HG03108 (cell line): Measurements from ENCODE around the gene SMYD3.

Experiments
- ATAC-seq: cut with Tn5 transposase; IDR thresholded peaks from one replicate; pipeline ENCODE4 v1.9.1; 2021; ENCODE audit warnings: moderate library complexity; ENCODE audit not compliant: unreplicated experiment

SMYD3 gene

DNA sequence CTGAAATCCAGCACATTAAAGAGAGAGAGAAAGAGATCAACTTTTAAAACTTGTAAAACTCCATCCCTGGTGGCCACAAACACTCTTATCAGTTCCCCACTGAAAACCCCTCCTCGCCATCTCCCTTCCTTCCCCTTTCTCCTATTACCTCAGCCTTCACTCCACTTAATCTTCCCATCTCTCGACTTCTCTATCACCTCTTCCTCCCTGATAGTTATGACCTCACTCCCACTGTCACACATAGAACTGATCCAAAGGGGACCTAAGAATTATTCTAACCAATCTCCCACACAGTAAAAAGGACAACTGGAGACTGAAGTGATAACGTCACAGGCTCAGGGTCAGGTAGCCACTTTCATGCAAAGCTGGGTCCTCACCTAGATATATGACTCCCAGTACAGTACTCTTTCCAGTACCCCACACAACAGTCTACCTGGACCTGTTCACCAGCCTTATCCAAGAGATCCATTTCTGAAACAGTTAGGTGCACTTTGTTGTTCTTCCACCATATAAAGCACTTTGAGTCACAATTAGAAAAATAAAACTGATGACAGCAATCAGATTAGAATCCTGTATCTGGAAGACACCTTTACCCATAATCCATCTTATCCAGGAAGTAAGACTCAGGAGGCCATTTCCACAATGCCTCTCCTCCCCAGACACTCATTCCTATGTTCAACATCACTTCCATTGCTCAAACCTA, 324.8 kb downstream of the SMYD3 start:
- no peak for ATAC-seq

DNA sequence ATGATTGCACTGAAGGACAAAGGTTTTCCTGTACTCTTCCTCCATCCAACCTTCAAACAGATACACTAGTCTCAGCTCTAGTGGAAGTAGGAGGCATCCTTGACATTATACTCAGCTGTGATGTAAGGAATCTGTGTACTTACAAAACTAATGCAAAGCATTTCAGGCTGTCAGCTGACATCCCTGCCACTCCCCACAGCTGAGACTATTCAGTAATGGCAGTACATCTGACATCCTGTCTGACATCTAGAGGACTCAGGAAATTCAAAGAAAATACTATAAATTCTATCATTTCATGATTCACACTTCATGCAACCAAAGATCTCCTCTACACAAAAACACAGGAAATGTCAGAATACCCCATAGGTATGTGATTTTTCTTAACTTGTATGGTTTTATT, 325.8 kb downstream of the SMYD3 start:
- ATAC-seq: no peak

DNA sequence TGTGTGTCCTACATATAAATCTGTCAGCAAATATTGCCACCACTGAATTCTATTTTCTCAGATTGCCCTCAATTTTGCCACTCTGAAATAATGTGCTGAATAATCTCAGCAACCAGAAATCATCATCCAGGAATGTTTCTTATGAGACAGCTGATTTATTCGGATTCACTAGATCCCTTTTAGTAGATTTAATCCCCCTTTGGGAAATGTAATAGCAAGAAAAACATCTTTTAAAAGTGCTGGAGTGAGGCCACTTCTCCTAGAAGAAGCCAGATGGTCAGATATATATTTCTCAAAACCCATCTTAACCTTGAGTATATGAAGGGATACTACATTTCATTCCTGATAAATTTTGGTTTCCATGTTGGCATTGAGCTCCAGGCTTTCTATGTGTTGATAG, 327.7 kb downstream of the SMYD3 start:
- ATAC-seq: no peak

DNA sequence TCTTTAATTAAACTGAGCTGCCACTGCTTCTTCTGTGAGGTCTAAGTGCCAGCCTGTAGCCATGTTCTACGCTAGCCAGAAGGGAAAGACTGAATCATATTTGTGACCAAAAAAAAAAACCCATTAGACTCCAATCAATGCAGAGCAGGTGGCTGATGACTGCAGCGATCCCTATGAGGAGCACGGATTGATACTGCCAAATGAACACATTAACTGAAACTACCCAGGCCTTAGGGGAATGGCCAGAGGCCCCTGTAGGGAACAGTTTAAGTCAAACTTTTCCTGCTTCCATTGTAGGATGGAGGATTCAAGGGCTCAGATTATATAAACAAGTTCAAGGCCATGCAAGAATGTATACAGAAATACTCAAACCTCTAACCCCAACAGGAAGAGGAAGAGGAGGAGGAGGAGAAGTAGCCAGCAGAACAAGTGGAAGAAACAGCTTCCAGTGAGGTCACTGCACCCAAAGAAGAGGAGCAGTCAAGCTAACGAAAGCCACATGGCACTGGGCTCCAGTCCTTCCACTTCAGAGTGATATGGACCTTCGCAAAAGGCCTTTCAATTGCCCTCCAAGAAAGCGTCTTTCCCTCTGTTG, 328.3 kb downstream of the SMYD3 start:
- ATAC-seq: no peak

DNA sequence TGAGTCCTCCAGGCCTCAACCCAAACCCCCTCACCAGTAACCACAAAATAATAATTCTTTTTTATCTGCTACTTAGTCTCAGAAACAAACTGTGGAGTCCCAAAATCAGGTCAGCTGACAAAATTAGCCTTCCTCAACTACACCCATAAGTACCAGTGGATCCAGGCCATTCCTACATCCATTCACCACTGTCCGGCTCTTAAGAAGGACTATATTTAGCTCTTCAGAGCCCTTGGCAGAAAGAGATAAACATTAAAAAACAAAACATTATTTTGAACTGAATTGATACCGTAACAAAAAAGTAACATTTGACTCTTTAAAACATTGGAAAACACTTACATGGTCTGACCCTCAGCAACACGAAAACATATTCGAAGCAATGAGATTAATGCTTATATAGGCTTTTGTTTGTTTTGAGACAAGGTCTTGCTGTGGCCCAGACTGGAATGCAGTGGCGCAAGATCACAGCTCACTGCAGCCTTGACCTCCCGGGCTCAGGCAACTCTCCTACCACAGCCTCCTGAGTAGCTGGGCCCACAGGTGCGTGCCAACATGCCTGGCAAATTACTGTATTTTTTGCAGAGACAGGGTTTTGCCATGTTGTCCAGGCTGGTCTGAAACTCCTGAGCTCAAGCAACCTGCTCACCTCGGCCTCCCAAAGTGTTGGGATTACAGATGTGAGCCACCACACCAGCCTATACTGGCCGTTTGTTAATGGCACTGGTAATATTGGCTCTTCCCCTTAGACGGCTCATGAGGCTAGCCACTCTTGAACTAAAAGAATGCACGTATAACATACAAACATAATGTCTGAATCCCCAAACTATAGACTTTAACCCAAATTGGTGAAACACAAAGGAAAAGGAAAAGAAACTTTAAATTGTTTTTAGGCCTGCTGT, 330.7 kb downstream of the SMYD3 start:
- no peak for ATAC-seq

DNA sequence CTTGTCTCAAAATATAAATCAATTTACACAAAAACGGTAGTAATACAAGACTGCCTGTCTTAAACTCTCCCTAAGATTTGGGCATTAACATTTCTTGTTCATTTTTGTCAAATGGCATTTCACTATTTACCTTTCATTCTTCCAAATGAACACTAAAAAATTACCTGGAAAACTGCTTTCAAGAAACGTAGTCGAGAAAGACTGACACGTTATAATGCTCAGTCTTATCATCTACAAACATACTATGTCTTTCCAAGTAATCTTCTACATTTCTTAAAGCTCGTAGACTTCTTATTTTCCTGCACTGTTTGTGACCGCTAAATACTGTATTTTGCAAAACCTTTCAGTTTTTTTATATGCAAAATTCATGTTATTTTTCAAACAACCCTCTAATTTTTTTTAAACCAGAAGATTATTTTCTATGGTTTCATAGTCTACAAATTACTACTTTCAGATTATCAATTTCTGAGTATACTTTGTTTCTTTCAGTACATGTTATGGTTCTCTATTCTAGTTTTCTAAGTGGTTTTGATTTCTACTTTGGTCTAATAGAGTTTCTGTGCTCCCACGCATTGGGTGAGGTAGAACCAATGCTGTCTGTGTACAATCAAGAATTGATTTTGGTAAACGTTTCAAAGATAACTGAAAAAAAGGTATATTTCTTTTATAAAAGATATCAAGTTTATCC, 336.4 kb downstream of the SMYD3 start:
- no peak for ATAC-seq

GRCh38 chr1:246169486-246169885, 337.6 kb downstream of the SMYD3 start:
- no peak for ATAC-seq

GRCh38 chr1:246169019-246169418, 338.1 kb downstream of the SMYD3 start:
- no peak for ATAC-seq

- ATAC-seq: no peak
These were observed 340.2 kb downstream of the SMYD3 start for GRCh38 chr1:246166841-246167240.

- no peak for ATAC-seq
These were observed 341.0 kb downstream of the SMYD3 start for GRCh38 chr1:246165826-246166709.

- ATAC-seq: no peak
These were observed 342.3 kb downstream of the SMYD3 start for GRCh38 chr1:246164764-246165163.

DNA sequence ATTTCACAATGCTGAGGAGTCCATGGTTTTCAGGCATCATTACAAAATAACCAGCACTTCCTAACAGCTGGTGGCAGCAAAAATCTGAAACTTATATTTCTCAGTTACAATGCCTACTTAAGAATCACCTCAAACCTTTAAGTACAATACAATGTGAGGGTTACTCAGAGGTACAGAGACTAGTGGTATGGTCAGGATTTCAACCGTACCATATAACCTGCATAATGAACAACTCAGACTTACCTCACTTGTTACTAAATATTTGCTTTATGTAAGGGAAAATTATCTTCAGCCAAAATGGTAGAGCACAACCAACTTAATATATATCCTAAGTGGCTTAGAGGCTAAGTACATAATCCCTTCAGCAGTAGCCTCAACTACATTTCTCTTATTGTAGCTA, 344.5 kb downstream of the SMYD3 start:
- ATAC-seq: no peak

DNA sequence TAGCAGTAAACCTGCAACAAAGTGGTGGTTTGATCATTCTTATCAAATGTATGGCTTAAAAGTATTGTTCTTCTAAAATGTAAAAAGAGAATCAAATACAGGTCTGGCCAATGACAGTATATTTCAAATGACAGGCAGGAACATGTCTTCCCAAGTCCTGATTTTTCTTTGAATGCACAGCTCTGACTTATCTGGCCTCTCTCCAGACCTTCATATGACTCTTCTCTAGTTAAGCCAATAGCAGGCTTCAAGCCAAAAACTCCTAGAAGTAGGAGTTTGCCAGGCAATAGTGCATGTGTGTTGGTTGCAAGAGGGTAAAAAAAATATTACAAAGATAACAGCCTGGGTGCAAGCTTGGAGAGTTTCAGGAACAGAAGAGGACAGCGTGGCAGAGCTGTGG, 345.5 kb downstream of the SMYD3 start:
- no peak for ATAC-seq

- ATAC-seq: no peak
These were observed 346.2 kb downstream of the SMYD3 start for GRCh38 chr1:246160905-246161304.

DNA sequence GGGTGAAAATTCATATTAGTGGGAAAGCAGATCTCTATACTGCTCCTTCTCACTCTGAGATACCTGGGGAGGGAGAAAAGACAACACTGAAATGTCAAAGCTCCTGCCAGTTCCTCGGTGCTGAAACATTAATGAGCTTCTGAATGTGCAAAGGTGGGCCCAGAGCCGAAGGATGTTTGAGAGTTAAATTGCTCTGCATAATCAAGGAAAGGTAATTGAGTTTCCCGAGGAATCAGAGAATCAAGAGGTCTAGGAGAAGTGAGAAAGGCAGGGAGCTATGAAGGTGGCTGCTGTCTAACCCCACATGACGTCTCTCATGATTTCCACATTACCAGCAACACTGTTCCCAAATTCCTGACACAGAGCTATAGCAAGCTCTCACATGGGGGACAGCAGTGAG, 346.7 kb downstream of the SMYD3 start:
- ATAC-seq: no peak

GRCh38 chr1:246159279-246160227, 347.5 kb downstream of the SMYD3 start:
- ATAC-seq: no peak

DNA sequence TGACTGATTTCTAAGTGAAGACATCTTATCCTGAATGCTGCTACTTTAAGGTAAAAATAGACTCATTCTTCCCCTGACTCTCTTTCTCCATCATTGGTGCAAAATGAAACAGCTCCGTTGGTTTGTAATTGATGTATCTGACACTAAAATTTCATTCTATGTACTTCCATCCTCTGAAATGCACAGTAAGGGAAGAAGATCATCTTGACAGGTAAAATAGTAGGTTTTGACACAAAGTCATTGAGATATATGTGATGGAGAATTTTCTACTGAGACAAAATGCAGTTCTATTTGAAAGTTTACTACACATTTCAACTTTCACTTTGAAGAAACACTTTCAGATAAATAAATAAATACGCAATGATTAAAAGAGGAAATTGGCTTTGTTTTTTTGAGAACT, 348.9 kb downstream of the SMYD3 start:
- ATAC-seq: no peak

DNA sequence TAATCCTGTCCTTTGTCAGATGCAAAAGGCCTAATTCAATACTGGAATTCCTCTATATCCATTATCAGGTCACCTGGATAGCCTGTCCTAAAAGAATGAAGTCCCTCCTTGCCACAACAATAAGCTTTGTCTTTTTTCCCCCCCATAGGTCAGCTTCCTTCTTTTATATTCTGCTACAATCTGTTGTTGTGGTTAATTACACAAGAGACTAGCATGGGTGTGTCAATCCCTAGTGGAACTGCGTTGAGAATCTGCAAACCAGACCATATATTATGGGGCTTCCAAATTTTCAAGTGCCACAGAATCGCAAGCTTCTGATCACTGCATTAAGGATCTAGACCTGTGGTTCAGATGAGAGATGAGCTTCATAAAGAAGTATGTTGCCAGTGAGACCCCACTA, 349.6 kb downstream of the SMYD3 start:
- no peak for ATAC-seq

DNA sequence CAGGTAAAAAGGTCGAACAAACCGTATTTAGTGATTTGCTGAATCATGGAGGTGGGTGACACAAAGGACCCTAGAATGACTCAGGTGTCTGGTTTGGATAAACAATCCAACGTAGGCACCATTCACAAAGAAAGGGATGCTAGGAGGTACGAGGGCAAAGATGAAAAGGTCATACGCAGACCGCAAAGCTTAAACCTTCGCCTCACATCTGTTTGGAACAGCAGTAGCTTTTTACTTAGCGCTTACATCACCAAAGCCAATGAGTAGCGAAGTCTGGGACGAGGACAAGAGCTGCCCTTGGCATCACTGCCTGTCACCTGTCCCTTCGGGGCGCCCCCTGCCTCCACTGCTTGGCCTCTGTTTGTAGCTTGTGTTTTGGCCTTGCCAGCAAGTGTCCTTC, 350.2 kb downstream of the SMYD3 start:
- ATAC-seq: no peak
